GM08714 (cell line): ENCODE measurements around the gene PPP4C.

ENCODE experiments used
- H3K4me3 ChIP-seq: fragments of 200-500 bp; sonication (Bioruptor generic); 2 replicates; pipeline ENCODE4 v1.5.1; 2014; ENCODE audit warnings: mild to moderate bottlenecking, low read length, inconsistent platforms
- ZNF274 ChIP-seq: IDR thresholded peaks from 2 replicates; pipeline ENCODE4 v1.6.1; 2012; ENCODE audit warnings: mild to moderate bottlenecking, low read depth, low read length

Gene PPP4C

DNA sequence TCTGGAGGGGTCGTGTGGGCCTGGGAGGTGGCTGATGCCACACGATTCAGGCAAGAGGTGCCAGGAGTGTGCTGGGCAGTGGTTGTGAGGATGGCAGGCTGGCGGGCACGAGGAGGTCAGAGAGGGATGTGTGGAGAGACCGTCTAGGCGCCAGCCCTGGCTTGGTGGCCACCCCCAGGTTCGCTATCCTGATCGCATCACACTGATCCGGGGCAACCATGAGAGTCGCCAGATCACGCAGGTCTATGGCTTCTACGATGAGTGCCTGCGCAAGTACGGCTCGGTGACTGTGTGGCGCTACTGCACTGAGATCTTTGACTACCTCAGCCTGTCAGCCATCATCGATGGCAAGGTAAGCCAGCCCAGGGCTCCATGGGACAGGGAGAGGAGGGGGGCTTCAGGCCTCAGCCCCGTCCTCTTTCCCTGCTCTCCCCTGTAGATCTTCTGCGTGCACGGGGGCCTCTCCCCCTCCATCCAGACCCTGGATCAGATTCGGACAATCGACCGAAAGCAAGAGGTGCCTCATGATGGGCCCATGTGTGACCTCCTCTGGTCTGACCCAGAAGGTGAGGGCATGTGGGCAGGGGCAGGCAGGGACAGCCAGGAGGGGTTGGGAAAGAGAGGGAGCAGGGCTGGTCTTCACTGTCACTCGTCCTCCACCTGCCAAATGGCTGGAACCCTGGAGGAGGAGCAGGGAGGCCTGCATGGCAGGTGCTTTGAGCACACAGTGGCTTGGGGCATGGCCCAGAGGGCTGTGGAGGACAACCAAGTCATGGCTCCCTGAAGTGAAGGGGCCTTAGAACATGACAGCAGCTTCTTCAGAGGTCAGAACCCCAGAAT is 7.6 kb downstream of the PPP4C start:
- no peak overlapping the region for H3K4me3 ChIP-seq
- no peak for TF ChIP-seq ZNF274

DNA sequence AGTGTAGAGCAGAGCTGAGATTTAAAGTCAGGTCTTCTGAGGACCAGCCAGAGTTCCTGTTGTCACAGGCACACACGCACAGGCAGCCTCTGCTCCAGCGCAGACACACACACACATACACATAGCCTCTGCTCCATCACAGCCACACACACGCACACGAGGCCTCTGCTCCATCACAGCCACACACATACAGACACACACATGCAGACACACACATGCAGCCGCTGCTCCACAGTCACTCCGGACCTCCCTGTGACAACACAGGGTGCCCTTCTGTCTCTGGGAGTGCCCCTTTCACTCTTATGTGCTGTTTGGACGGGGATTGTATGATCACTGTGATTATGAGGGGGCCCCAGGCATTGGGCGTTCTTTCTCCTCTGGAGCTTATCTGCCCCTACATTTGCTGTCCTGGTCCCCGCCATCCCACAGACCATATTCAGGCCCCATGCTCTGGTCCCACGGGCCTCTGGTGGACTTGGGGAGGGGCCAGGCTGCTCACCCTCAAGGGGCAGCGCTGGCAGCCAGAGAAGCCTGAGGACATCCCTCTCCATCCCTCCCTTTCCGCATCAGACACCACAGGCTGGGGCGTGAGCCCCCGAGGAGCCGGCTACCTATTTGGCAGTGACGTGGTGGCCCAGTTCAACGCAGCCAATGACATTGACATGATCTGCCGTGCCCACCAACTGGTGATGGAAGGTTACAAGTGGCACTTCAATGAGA is 8.5 kb downstream of the PPP4C start:
- no peak for TF ChIP-seq ZNF274
- H3K4me3 ChIP-seq: no peak overlapping the region

DNA sequence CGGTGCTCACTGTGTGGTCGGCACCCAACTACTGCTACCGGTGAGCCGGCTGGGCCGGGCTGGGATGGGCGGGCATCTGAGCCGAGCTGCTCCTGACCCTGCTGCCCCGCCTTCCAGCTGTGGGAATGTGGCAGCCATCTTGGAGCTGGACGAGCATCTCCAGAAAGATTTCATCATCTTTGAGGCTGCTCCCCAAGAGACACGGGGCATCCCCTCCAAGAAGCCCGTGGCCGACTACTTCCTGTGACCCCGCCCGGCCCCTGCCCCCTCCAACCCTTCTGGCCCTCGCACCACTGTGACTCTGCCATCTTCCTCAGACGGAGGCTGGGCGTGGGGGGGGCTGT is 9.0 kb downstream of the PPP4C start:
- TF ChIP-seq ZNF274: no peak
- H3K4me3 ChIP-seq: no peak overlapping the region

- no peak for TF ChIP-seq ZNF274
- H3K4me3 ChIP-seq: no peak overlapping the region
Measured at GRCh38 chr16:30085247-30085646, 9.5 kb downstream of the PPP4C start.

GRCh38 chr16:30085820-30086219 is 10.0 kb downstream of the PPP4C start:
- TF ChIP-seq ZNF274: no peak
- no peak overlapping the region for H3K4me3 ChIP-seq

GRCh38 chr16:30086291-30087140 is 10.7 kb downstream of the PPP4C start:
- H3K4me3 ChIP-seq: no peak overlapping the region
- no peak for TF ChIP-seq ZNF274

GRCh38 chr16:30087181-30087898 is 11.5 kb downstream of the PPP4C start:
- H3K4me3 ChIP-seq: no peak overlapping the region
- TF ChIP-seq ZNF274: no peak

DNA sequence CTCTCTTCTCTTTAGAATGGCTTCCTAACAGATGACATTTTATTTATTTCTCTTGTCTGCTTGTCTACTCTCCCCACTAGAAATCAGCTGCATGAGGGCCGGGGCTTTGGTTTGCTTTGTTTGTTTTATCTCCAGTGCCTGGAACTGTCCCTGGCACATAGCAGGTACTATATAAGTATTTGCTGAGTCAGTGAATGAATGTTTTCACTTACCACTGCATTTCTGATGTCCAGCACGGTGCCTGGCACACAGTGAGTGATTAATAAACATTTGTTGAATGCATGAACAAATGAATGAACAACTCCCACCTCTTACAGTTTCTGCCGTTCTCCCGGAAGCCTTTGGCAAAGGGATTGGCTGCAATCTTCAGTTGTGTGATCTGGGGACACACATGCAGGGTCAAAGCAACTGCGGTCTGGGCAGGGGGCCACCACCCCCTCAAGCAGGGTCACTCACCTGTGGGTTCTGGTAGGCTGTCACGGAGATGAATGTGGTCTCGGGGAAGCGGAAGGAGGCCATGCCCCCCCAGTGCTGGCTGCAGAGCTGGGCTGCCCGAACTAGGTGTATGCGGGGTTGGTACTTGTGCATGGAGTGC is 12.5 kb downstream of the PPP4C start:
- no peak overlapping the region for H3K4me3 ChIP-seq
- no peak for TF ChIP-seq ZNF274

GRCh38 chr16:30088832-30089624 is 13.2 kb downstream of the PPP4C start:
- H3K4me3 ChIP-seq: no peak overlapping the region
- TF ChIP-seq ZNF274: no peak

GRCh38 chr16:30090610-30091331 is 15.0 kb downstream of the PPP4C start:
- H3K4me3 ChIP-seq: no peak overlapping the region
- no peak for TF ChIP-seq ZNF274

- no peak for TF ChIP-seq ZNF274
- peak within 1 kb of the TSS; percentile 65; the same call in 1 of the 2 replicates for H3K4me3 ChIP-seq
Measured at GRCh38 chr16:30091474-30092372, 15.9 kb downstream of the PPP4C start, which contains the start of gene TBX6. Gene TBX6 (minus strand): TSS chr16:30091924. CDS start chr16:30091193, 731 bp downstream.
